HG02870 (cell line): ENCODE data around the gene SZT2.
"Not testable (repeated sequence)": the region's sequence is repeated elsewhere in the genome, so short reads cannot be mapped to it uniquely, and the experiment has no call there.

Source experiments
- ATAC-seq: cut with Tn5 transposase; IDR thresholded peaks from one replicate; pipeline ENCODE4 v1.9.1; 2021; ENCODE audit warnings: mild to moderate bottlenecking, moderate library complexity; ENCODE audit not compliant: unreplicated experiment

SZT2 gene

GRCh38 chr1:43360616-43361015 is 29.1 kb upstream of the SZT2 start:
- ATAC-seq = no peak

GRCh38 chr1:43363283-43363934 is 26.3 kb upstream of the SZT2 start:
- ATAC-seq = no peak

- ATAC-seq = no peak
Measured at GRCh38 chr1:43363935-43364525, 25.7 kb upstream of the SZT2 start.

GRCh38 chr1:43365678-43366077 is 24.0 kb upstream of the SZT2 start:
- ATAC-seq = no peak

- no peak for ATAC-seq
Measured at GRCh38 chr1:43366179-43366578, 23.5 kb upstream of the SZT2 start.

GRCh38 chr1:43366601-43367025 is 23.1 kb upstream of the SZT2 start:
- no peak for ATAC-seq

- ATAC-seq = peak; percentile 40
Measured at GRCh38 chr1:43367026-43367903, 22.4 kb upstream of the SZT2 start.

- ATAC-seq = peak; percentile 58
Measured at GRCh38 chr1:43367904-43368645, 21.6 kb upstream of the SZT2 start, which contains the start of gene ELOVL1. Gene ELOVL1, minus strand, starts transcription at chr1:43368011. Its CDS starts 2,402 bp downstream, at chr1:43365609.

GRCh38 chr1:43368646-43369020 is 21.1 kb upstream of the SZT2 start:
- ATAC-seq = no peak

- not testable (repeated sequence) for ATAC-seq
Measured at GRCh38 chr1:43369779-43370178, 19.9 kb upstream of the SZT2 start.

- ATAC-seq = no peak
Measured at GRCh38 chr1:43370564-43370963, 19.1 kb upstream of the SZT2 start.

- ATAC-seq = no peak
Measured at GRCh38 chr1:43372172-43372571, 17.5 kb upstream of the SZT2 start.

- ATAC-seq = no peak
Measured at GRCh38 chr1:43373066-43373940, 16.4 kb upstream of the SZT2 start.

GRCh38 chr1:43376723-43377235 is 12.9 kb upstream of the SZT2 start:
- ATAC-seq = no peak

- ATAC-seq = no peak
Measured at GRCh38 chr1:43377831-43378230, 11.9 kb upstream of the SZT2 start.

- no peak for ATAC-seq
Measured at GRCh38 chr1:43379476-43379875, 10.2 kb upstream of the SZT2 start.

- ATAC-seq = no peak
Measured at GRCh38 chr1:43381612-43382011, 8.1 kb upstream of the SZT2 start.

- ATAC-seq = no peak
Measured at GRCh38 chr1:43382027-43382779, 7.5 kb upstream of the SZT2 start.

GRCh38 chr1:43383449-43383848 is 6.2 kb upstream of the SZT2 start:
- no peak for ATAC-seq
